Adipocyte (in vitro differentiated cells): ENCODE data around the gene PBOV1.

Experiments used
- DNase-seq: peaks from one replicate; pipeline ENCODE4 v3.0.0-alpha.2; 2015; ENCODE audit warnings: low read depth
- H3K27me3 ChIP-seq: replicated peaks from 2 replicates; pipeline ENCODE4 v1.7.0; 2013; ENCODE audit warnings: mild to moderate bottlenecking, low read length, moderate library complexity; ENCODE audit not compliant: control insufficient read depth, insufficient read depth
- H3K36me3 ChIP-seq: 2 replicates; pipeline ENCODE4 v1.7.0; 2013; ENCODE audit warnings: low read length, mild to moderate bottlenecking, moderate library complexity; ENCODE audit not compliant: control insufficient read depth, insufficient read depth, severe bottlenecking
- H3K4me1 ChIP-seq: 2 replicates; pipeline ENCODE4 v1.7.0; 2013; ENCODE audit warnings: mild to moderate bottlenecking, low read length, moderate library complexity; ENCODE audit not compliant: control insufficient read depth, insufficient read depth
- H3K4me3 ChIP-seq: 2 replicates; pipeline ENCODE4 v1.7.0; 2013; ENCODE audit warnings: mild to moderate bottlenecking, low read length, moderate library complexity
- H3K9ac ChIP-seq: 2 replicates; pipeline ENCODE4 v1.7.0; 2013; ENCODE audit warnings: mild to moderate bottlenecking, low read length, moderate library complexity
- H3K9me3 ChIP-seq: 2 replicates; pipeline ENCODE4 v1.7.0; 2013; ENCODE audit warnings: mild to moderate bottlenecking, low read length, moderate library complexity; ENCODE audit not compliant: control insufficient read depth

PBOV1 gene

DNA sequence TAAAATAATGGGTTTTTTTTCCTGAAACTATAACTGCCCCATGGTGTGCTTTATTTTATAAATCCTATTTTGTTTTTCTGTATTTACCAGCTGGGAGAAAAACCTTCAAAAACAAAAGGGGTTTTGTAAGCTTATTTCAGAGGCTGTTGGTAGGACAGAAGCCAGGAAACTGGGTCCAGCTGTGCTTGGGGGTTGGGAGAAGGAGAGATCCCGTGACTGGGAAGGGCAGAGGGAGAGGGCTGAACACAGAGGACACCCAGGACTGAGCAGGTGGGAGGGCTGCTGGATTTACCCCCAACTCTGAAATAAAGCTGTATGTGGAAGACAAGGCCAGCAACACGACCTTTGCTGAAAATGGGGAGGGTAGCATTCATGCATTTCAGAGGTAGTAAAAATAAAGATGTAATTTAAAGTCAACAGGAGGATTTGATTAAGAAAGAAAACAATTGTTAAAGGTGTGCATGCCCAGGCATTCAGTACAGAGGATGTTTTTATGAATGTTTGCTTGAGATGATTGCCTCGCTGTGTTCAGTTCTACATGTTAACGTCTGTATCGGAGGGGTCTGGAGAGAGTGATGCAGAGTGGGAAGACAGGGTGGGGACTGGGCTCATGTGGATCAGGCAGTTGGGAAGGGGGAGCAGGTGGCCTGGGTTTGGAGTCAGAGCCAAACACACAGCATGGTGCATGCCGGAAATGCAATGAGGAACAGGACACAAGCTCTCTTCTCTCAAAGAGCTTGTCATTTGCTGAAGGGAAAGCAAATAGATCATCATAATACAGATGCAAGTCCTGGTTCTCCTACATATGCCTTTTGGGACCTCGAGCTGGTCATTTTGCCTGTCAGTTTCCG is 35.1 kb downstream of the PBOV1 start:
- Histone ChIP-seq H3K4me1 (no peaks in the 10 kb centered on the region), H3K9ac (no peak overlapping the region), H3K4me3 (no peak overlapping the region), H3K9me3 (peaks cover 4% of the 10 kb centered on the region), H3K27me3 (peaks cover 17% of the 10 kb centered on the region), H3K36me3 (no peaks in the 10 kb centered on the region)
- no peak for DNase-seq

DNA sequence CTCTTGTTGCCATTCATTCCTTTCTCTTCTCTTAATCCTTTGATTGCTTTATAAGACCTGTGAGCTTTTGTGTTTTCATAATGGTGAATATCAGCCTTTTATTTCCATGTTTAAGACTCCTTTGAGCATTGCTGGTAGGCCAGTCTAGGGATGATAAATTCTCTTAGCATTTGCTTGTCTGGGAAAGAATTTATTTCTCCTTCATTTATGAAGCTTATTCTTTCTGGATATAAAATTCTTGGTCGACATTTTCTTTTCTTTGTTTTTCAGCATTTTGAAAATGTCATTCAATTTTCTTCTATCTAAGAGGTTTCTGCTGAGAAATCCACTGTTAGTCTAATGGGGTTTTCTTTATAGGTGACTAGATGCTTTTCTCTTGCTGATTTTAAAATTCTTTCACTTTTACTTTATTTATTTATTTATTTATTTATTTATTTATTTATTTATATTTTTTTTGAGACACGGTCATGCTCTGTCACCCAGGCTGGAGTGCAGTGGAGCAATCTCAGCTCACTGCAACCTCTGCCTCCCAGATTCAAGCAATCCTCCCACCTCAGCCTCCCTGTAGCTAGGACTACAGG is 41.5 kb downstream of the PBOV1 start:
- peaks cover 11% of the 10 kb centered on the region for H3K27me3 ChIP-seq
- H3K36me3 ChIP-seq, result no peaks in the 10 kb centered on the region
- DNase-seq, result no peak
- no peak overlapping the region for H3K9ac ChIP-seq
- H3K4me3 ChIP-seq, result no peak overlapping the region
- H3K4me1 ChIP-seq, result no peaks in the 10 kb centered on the region
- peaks cover 29% of the 10 kb centered on the region for H3K9me3 ChIP-seq

DNA sequence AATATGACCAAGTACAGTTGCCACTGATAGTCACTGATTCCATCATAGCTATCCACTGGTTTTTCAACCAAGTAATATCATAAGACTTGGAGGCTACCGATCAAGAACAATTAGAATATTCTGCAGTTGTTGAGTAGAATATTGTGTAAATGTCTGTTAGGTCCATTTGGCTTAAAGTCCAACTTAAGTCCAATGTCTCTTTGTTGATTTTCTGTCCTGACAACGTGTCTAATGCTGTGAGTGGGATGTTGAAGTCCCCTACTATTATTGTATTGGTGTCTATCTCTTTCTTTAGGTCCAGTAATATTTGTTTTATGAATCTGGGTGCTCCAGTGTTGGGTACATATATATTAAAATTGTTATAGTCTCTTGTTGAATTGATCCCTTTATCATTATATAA is 42.7 kb downstream of the PBOV1 start:
- Histone ChIP-seq H3K9me3 (peaks cover 29% of the 10 kb centered on the region), H3K36me3 (no peaks in the 10 kb centered on the region), H3K4me3 (no peak overlapping the region), H3K4me1 (peaks cover under 1% of the 10 kb centered on the region), H3K27me3 (peaks cover 11% of the 10 kb centered on the region), H3K9ac (no peak overlapping the region)
- no peak for DNase-seq
